ENCODE data around the gene ASAP3.
"Not testable (repeated sequence)": the region's sequence is repeated elsewhere in the genome, so short reads cannot be mapped to it uniquely, and the experiment has no call there.

Gene ASAP3

GRCh38 chr1:23515905-23516304 is 31.9 kb upstream of the ASAP3 start:
- no peak for DNase-seq (ENCODE audit: low read depth in 1 of 2, low spot score in 1 of 2)

GRCh38 chr1:23514111-23514679 is 30.2 kb upstream of the ASAP3 start:
- no peak for DNase-seq (ENCODE audit: low read depth in 1 of 2, low spot score in 1 of 2)

GRCh38 chr1:23509896-23510295 is 25.9 kb upstream of the ASAP3 start:
- DNase-seq (ENCODE audit: low read depth in 1 of 2, low spot score in 1 of 2): no peak

DNA sequence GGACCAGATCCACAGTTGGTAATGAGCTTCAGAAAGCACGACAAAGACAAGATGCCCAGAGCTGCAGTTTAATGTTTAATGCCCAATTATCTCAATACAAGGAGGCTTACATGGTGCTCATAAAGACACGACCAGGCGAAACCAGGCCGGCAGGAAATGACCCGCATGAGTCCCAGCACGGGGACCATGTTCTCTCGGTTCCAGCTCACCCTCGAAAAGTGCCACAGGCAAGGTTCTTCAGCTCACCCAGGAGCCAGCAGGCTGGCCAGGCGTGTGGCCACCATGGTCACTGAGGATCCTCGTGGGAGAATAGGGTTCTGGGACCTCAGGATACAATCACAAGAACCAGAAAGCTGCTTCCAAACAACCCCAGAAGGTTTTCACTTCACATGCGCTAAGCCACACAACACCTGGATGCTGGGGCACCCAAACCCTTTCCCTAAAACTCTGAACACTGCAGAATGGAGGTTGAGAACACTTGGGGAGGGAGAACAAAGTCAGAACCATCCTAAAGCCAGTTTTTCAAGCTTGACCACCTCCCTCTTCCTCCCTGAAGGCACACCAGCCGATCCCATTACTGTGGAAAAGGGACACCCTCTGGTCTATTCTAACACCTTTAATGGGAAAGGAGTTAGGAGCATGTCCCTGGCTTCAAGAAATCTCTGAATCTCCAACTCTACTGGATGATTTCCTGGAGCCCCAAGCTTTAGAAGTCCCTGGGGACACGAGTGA is 22.6 kb upstream of the ASAP3 start:
- no peak for DNase-seq (ENCODE audit: low read depth in 1 of 2, low spot score in 1 of 2)

DNA sequence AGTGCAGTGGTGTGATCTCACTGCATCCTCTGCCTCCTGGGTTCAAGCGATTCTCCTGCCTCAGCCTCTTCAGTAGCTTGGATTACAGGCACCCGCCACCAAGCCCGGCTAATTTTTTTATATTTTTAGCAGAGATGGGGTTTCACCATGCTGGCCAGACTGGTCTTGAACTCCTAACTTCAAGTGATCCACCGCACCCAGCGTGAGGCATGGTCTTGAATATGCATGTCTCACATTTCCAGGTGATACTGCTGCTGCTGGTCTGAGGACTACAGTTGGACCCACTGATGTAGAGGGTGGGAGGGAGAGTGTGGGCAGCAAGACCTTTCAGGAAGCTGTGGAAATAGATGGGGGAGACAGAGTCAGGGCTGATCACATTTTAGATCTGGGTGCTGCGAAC is 21.9 kb upstream of the ASAP3 start:
- DNase-seq (ENCODE audit: low read depth in 1 of 2, low spot score in 1 of 2): no peak

GRCh38 chr1:23504156-23504555 is 20.2 kb upstream of the ASAP3 start:
- DNase-seq (ENCODE audit: low read depth in 1 of 2, low spot score in 1 of 2): not testable (repeated sequence)

DNA sequence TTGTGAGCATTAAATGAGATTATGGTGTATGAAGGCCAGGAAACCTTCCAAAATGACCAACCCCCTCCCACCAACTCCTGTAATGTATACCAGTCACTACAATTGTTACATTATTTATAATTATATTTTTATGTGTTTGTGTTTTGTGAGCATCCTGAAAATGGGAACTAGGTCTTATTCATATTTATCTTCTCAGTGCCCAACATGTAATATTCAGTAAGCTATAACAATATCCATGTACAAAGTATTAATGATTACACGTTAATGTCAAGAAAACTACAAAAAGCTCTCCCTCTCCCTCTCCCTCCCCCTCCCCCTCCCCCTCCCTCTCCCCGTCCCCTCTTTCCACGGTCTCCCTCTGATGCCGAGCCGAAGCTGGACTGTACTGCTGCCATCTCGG is 19.0 kb upstream of the ASAP3 start:
- no peak for DNase-seq (ENCODE audit: low read depth in 1 of 2, low spot score in 1 of 2)

GRCh38 chr1:23500466-23500865 is 16.5 kb upstream of the ASAP3 start:
- no peak for DNase-seq (ENCODE audit: low read depth in 1 of 2, low spot score in 1 of 2)

DNA sequence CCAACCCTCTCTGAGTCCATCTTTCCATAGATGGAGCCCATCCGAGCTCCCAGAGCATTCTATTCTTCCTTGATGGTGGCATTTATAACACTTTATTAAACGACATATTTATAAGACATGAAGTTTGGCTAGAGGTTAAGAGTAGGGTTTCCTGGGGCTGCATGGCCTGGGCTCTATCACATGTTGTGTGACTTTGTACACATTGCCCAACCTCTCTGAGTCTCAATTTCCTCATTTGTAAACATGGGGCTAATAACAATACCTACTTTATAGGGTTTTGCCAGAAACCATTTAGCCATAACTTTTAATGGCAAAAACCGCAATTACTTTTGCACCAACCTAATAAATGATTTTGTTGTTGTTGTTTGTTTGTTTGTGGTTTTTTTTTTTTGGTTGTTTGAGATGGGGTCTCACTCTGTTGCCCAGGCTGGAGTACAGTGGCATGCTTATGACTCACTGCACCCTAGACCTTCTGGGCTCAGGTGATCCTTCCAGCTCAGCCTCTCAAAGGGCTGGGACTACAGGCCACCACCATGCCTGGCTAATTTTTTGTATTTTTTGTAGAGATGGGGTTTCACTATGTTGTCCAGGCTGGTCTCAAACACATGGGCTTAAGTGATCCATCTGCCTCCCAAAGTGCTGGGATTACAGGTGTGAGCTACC is 13.9 kb upstream of the ASAP3 start:
- no peak for DNase-seq (ENCODE audit: low read depth in 1 of 2, low spot score in 1 of 2)

GRCh38 chr1:23496490-23497181 is 12.7 kb upstream of the ASAP3 start:
- no peak for DNase-seq (ENCODE audit: low read depth in 1 of 2, low spot score in 1 of 2)

GRCh38 chr1:23494836-23495235 is 10.9 kb upstream of the ASAP3 start:
- DNase-seq (ENCODE audit: low read depth in 1 of 2, low spot score in 1 of 2): not testable (repeated sequence)

DNA sequence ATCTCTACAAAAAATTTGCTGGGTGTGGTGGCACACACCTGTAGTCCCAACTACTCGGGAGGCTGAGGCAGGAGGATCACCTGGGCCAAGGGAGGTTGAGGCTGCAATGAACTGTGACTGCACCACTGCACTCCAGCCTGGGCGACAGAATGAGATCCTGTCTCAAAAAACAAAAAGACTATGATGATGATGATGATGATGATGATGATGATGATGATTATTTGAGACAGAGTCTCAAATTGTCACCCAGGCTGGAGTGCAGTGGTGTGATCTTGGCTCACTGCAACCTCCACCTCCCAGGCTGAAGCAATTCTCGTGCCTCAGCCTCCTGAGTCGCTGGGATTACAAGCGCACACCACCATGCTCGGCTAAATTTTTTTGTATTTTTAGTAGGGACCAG is 8.8 kb upstream of the ASAP3 start:
- DNase-seq (ENCODE audit: low read depth in 1 of 2, low spot score in 1 of 2): not testable (repeated sequence)

DNA sequence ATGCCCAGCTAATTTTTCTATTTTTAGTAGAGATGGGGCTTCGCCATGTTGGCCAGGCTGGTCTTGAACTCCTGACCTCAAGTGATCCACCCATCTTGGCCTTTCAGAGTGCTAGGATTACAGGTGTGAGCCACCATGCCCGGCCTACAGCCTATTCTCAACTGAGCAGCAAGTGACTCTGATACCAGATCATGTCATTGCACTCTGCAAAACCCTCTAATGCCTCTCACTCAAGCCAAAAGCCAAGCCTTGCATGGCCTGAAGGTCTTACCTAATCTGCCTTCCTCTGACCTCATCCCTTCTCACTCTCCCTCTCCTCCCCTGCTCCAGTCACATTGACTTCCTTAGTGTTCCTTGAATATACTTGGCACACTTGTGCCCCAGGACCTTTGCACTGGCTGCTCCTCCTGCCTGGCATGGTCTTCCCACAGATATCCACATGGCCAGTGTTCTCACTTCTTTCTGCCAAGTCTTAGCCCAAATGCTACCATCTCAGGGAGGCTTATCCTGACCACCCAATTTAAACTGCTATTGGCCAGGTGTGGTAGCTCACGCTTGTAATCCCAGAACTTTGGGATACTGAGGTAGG is 8.2 kb upstream of the ASAP3 start:
- DNase-seq (ENCODE audit: low read depth in 1 of 2, low spot score in 1 of 2): no peak

DNA sequence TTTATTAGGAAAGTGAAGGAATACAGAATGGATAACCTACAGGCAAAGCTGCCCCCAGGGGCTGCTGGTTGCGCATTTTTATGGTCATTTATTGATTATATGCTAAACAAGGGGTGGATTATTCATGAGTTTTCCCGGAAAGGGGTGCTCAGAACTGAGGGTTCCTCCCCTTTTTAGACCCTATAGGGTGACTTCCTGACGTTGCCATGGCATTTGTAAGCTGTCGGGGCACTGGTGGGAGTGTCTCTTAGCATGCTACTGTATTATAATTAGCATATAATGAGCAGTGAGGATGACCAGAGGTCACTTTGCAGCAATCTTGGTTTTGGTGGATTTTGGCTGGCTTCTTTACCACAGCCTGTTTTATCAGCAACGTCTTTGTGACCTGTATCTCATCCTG is 5.9 kb upstream of the ASAP3 start:
- DNase-seq (ENCODE audit: low read depth in 1 of 2, low spot score in 1 of 2): no peak

- no peak for DNase-seq (ENCODE audit: low read depth in 1 of 2, low spot score in 1 of 2)
Measured at GRCh38 chr1:23485002-23485332, 988 bp upstream of the ASAP3 start.

DNA sequence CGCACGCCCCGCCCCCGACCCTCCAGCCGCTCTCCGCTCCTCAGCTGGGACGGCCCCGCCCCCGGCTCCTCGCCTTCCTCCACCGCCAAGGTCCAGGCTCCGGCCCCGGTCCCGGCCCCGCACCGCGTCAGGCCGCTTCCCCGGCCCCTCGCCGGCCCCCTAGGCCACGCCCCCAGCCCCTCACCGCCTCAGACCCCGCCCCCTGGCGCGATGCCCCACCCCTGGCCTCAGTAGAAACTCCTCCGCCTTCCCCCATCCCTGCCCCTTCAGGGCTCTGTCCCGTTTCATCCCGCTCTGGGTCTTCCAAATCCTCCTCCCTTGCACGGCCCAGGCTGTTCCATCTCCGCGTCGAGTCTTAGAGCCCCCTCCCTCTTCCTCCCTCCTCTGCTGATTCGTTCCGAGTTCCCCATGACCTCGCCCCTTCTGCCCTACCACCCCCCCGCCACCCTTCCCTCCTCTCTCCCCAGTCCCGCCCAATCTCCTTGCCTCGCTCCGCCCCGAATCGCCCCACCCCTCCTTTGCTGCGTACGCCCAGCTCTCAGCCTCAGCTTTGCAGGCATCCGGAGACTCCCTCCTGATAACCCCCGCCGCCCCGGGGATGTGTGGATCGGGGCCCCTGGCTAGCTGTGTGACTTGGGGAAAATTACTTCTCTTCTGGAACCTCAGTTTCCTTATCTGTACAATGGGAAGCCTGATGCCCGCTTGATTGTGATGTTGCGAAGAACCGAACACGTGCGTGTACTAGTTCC is 448 bp upstream of the ASAP3 start:
- DNase-seq (ENCODE audit: low read depth in 1 of 2, low spot score in 1 of 2): peak; percentile 76 to 82

GRCh38 chr1:23481904-23482303 is 2.1 kb downstream of the ASAP3 start:
- no peak for DNase-seq (ENCODE audit: low read depth in 1 of 2, low spot score in 1 of 2)

DNA sequence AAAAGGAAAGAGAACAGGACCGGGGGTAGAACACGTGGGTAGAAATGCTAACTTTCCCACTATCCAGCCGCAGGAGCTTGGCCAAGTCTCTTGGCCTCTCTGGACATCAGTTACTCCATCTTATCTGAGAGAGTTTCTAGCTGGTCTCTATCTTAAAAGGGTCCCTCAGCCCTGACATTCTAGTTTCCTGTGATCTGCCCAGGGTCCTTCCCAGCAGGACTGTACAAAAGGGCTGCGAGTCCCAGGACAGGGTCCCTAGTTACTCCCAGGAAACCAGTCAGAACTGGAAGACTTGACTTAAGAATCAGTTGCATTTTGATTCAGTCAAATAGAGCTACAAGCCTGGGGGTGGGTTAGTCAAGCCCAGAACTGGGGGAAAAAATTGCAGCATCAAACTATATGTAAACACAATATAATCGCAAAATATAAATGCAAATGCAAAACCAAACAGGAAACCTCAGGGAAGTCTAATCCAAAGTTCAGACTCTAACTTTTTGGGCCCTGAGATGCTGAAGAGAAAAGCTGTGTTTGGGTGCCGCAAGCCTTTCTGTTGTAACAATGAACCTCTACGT is 2.9 kb downstream of the ASAP3 start:
- no peak for DNase-seq (ENCODE audit: low read depth in 1 of 2, low spot score in 1 of 2)

DNA sequence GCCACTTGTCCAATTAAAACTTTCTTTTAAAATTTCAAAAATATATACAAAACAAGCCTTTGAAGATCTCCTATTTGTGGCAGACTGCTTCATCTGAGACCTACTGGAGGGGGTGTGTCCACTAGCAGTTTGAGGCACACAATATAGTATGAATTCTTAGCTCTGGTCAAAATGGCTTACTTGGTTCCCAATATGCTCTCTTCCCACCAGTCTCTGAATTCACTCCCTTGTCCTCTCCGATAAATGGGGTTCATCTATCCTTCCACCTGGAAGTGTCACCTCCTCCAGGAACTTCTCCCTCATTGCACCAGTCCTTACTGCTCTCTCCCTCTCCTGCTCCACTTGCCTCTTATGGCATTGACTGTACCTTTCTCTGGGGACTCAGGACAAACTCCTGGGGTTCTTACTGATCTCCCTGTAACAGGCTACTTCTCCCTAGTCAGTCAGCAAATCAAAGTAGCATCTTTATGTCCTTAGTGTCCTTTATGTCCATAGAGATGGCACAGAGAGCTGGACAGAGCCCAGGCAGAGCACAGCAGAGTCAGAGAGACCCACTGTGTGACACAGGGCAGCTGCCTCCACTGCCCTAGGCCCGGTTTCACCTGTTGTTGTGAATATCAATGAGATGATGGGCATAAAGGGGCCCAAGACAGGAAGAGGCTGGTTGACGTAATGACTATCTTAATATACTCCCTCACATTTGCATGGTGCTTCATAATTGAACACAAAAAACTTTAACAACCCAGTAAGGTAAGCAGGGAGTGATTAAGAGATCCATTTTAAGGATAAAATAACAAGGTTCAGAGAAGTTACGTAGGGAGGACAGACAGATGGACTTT is 3.6 kb downstream of the ASAP3 start:
- DNase-seq (ENCODE audit: low read depth in 1 of 2, low spot score in 1 of 2): no peak

DNA sequence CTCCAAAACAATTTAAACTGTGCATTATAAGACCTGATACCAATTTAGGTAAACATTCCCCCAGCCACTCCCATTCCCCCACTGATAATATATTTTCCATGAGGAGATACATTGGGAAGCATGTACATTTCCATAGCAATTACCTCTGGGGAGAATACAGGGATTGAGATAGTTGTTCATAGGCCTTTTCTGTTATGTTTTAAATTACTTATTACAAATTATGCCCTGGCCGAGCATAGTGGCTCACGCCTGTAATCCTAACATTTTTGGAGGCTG is 4.4 kb downstream of the ASAP3 start:
- DNase-seq (ENCODE audit: low read depth in 1 of 2, low spot score in 1 of 2): no peak

All from stimulated activated CD4-positive, alpha-beta T cell treated with anti-CD3 and anti-CD28 coated beads, Interleukin-15, amount 100 ng/mL, for 1 hour (primary cell).